Smooth muscle cell (in vitro differentiated cells): ENCODE results near the gene B3GNT7. TPM values are rescaled to one million over a fixed set of nuclear protein-coding genes. Genes with fewer than 3 reads are reported as not detected.

Source experiments
- DNase-seq: peaks from one replicate; lab custom pipeline; 2025; ENCODE audit not compliant: unreplicated experiment; lab: John Stamatoyannopoulos, UW
- H2AFZ ChIP-seq: fragments of 200-600 bp; sonication (generic); 2 replicates; pipeline ENCODE4 v1.6.0; 2016; ENCODE audit warnings: antibody characterized with exemption, low read depth, mild to moderate bottlenecking
- H3F3A ChIP-seq: fragments of 200-600 bp; sonication (generic); 2 replicates; pipeline ENCODE4 v1.6.0; 2017; ENCODE audit warnings: antibody characterized with exemption, low read depth
- H3K27ac ChIP-seq: fragments of 200-600 bp; sonication (generic); 2 replicates; pipeline ENCODE4 v1.5.1; 2016; ENCODE audit warnings: low read depth, mild to moderate bottlenecking
- H3K27me3 ChIP-seq: fragments of 200-600 bp; sonication (generic); 2 replicates; pipeline ENCODE4 v1.6.1; 2016; ENCODE audit warnings: low read depth, mild to moderate bottlenecking
- H3K36me3 ChIP-seq: fragments of 200-600 bp; sonication (generic); 2 replicates; pipeline ENCODE4 v1.5.1; 2016; ENCODE audit warnings: low read depth
- H3K4me1 ChIP-seq: fragments of 200-600 bp; sonication (generic); 2 replicates; pipeline ENCODE4 v1.5.1; 2016; ENCODE audit warnings: low read depth
- H3K4me2 ChIP-seq: fragments of 200-600 bp; sonication (generic); 2 replicates; pipeline ENCODE4 v1.6.0; 2016; ENCODE audit warnings: mild to moderate bottlenecking
- H3K4me3 ChIP-seq: fragments of 200-600 bp; sonication (generic); 2 replicates; pipeline ENCODE4 v1.5.1; 2016; ENCODE audit warnings: mild to moderate bottlenecking
- H3K79me2 ChIP-seq: fragments of 200-600 bp; sonication (generic); 2 replicates; pipeline ENCODE4 v1.6.0; 2016; ENCODE audit warnings: low read depth, mild to moderate bottlenecking
- H3K9ac ChIP-seq: fragments of 200-600 bp; sonication (generic); 2 replicates; pipeline ENCODE4 v1.6.0; 2016; ENCODE audit warnings: low read depth
- H3K9me3 ChIP-seq: fragments of 200-600 bp; sonication (generic); replicated peaks from 2 replicates; pipeline ENCODE4 v1.5.1; 2016; ENCODE audit warnings: low read depth
- H4K20me1 ChIP-seq: fragments of 200-600 bp; sonication (generic); 2 replicates; pipeline ENCODE4 v1.6.0; 2016; ENCODE audit warnings: low read depth
- CTCF ChIP-seq: fragments of 200-600 bp; sonication (generic); IDR thresholded peaks from 2 replicates; pipeline ENCODE4 v1.5.1; 2017; ENCODE audit warnings: borderline replicate concordance, mild to moderate bottlenecking, antibody characterized with exemption; ENCODE audit not compliant: insufficient read depth, poor library complexity, severe bottlenecking
- WGBS: methylation state at CpG from one replicate; pipeline ENCODE4 v1.1.7; 2016; ENCODE audit warnings: low lambda C conversion rate; 5-methylcytosine and 5-hydroxymethylcytosine counted together
- polyA plus RNA-seq: library from polyadenylated mRNA; unstranded; fragments of >200 nt; fragmentation: Nextera tagmentation; extraction: Ambion mirVana; gene quantifications from 2 replicates; pipeline ENCODE4 v1.2.1, GENCODE V29; 2016
- total RNA-seq: library from RNA; depleted of rRNA; stranded (reverse); fragments of >200 nt; gene quantifications from 2 replicates; pipeline ENCODE4 v1.2.3, GENCODE V29; 2014

The B3GNT7 gene
- total and polyA plus RNA-seq, 2 experiments from 2014 or later: 0.62 to 0.85 TPM

GRCh38 chr2:231421051-231421580 lies 25.6 kb downstream of the B3GNT7 start:
- no peak overlapping the region for H2AFZ ChIP-seq
- H3K79me2 ChIP-seq: no peaks in the 10 kb centered on the region
- H4K20me1 ChIP-seq: no peaks in the 10 kb centered on the region
- no peaks in the 10 kb centered on the region for H3K27me3 ChIP-seq
- no peaks in the 10 kb centered on the region for H3K36me3 ChIP-seq
- no peak for DNase-seq
- WGBS: 81% methylated on average over 9 of the region's 9 CpGs
- H3K4me2 ChIP-seq: no peak overlapping the region
- no peak overlapping the region for H3K9ac ChIP-seq
- H3K27ac ChIP-seq: no peak overlapping the region
- no peak overlapping the region for H3K4me3 ChIP-seq
- no peaks in the 10 kb centered on the region for H3F3A ChIP-seq
- no peak for TF ChIP-seq CTCF
- no peaks in the 10 kb centered on the region for H3K9me3 ChIP-seq
- H3K4me1 ChIP-seq: no peaks in the 10 kb centered on the region

- Histone ChIP-seq H3K9ac (no peak overlapping the region), H3K4me2 (no peak overlapping the region), H3K27me3 (no peaks in the 10 kb centered on the region), H3K36me3 (no peaks in the 10 kb centered on the region), H4K20me1 (no peaks in the 10 kb centered on the region), H3K79me2 (no peaks in the 10 kb centered on the region), H3K4me3 (no peak overlapping the region), H3K4me1 (no peaks in the 10 kb centered on the region), H3F3A (no peaks in the 10 kb centered on the region), H3K9me3 (no peaks in the 10 kb centered on the region), H3K27ac (no peak overlapping the region), H2AFZ (no peak overlapping the region)
- no peak for DNase-seq
- no peak for TF ChIP-seq CTCF
- 79% methylated on average over 2 of the region's 2 CpGs for WGBS
Measured at GRCh38 chr2:231422056-231422455, 26.5 kb downstream of the B3GNT7 start.

GRCh38 chr2:231423176-231423575 lies 27.7 kb downstream of the B3GNT7 start:
- Histone ChIP-seq H3K4me3 (no peak overlapping the region), H3K9me3 (no peaks in the 10 kb centered on the region), H3K4me1 (no peaks in the 10 kb centered on the region), H3K79me2 (no peaks in the 10 kb centered on the region), H4K20me1 (no peaks in the 10 kb centered on the region), H2AFZ (no peak overlapping the region), H3K27me3 (no peaks in the 10 kb centered on the region), H3K36me3 (no peaks in the 10 kb centered on the region), H3K4me2 (no peak overlapping the region), H3K27ac (no peak overlapping the region), H3F3A (no peaks in the 10 kb centered on the region), H3K9ac (no peak overlapping the region)
- no peak for TF ChIP-seq CTCF
- DNase-seq: no peak
- WGBS: 91% methylated on average over 10 of the region's 10 CpGs

- no peak for TF ChIP-seq CTCF
- Histone ChIP-seq H3K27ac (no peak overlapping the region), H3K79me2 (no peaks in the 10 kb centered on the region), H3F3A (no peaks in the 10 kb centered on the region), H3K4me2 (no peak overlapping the region), H3K4me1 (no peaks in the 10 kb centered on the region), H4K20me1 (no peaks in the 10 kb centered on the region), H3K4me3 (no peak overlapping the region), H3K9me3 (no peaks in the 10 kb centered on the region), H3K9ac (no peak overlapping the region), H3K36me3 (no peaks in the 10 kb centered on the region), H2AFZ (no peak overlapping the region), H3K27me3 (no peaks in the 10 kb centered on the region)
- DNase-seq: no peak
- WGBS: 79% methylated on average over 8 of the region's 8 CpGs
Measured at GRCh38 chr2:231425291-231425810, 29.8 kb downstream of the B3GNT7 start.
